Stimulated activated CD8-positive, alpha-beta memory T cell treated with anti-CD3 and anti-CD28 coated beads, Interleukin-12 subunit alpha, Interleukin-12 subunit beta, amount 100 ng/mL, for 1 hour (primary cell): ENCODE results near the gene NOX5.
"Not testable (repeated sequence)": the region's sequence is repeated elsewhere in the genome, so short reads cannot be mapped to it uniquely, and the experiment has no call there.

Experiments
- DNase-seq: peaks from one replicate; pipeline ENCODE4 v3.0.0-alpha.2; 2020; ENCODE audit warnings: low read depth

NOX5 gene, protein sequence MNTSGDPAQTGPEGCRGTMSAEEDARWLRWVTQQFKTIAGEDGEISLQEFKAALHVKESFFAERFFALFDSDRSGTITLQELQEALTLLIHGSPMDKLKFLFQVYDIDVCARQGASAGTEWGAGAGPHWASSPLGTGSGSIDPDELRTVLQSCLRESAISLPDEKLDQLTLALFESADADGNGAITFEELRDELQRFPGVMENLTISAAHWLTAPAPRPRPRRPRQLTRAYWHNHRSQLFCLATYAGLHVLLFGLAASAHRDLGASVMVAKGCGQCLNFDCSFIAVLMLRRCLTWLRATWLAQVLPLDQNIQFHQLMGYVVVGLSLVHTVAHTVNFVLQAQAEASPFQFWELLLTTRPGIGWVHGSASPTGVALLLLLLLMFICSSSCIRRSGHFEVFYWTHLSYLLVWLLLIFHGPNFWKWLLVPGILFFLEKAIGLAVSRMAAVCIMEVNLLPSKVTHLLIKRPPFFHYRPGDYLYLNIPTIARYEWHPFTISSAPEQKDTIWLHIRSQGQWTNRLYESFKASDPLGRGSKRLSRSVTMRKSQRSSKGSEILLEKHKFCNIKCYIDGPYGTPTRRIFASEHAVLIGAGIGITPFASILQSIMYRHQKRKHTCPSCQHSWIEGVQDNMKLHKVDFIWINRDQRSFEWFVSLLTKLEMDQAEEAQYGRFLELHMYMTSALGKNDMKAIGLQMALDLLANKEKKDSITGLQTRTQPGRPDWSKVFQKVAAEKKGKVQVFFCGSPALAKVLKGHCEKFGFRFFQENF

DNA sequence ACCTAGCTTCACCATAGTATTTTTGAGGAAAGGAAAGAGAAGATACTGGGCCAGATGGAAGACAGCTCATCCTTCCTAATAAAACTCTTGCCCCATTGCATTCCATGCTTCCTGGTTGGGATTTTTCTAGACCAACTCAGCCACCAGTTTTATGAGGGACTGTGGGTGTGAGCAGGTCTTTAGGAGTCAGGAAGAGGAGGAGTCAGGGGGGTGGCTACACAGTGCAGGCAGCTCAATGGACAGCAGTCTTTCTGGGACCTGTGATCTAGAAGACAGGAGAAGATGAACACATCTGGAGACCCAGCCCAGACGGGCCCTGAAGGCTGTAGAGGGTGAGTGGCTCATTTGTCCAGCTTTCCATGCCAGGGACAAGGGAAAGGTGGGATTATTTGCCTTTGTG, at the start of gene NOX5:
Gene NOX5, plus strand, starts transcription at position 242 of the 400 bp plus-strand sequence. Its CDS starts 41 bp downstream, at position 283.
- no peak for DNase-seq

DNA sequence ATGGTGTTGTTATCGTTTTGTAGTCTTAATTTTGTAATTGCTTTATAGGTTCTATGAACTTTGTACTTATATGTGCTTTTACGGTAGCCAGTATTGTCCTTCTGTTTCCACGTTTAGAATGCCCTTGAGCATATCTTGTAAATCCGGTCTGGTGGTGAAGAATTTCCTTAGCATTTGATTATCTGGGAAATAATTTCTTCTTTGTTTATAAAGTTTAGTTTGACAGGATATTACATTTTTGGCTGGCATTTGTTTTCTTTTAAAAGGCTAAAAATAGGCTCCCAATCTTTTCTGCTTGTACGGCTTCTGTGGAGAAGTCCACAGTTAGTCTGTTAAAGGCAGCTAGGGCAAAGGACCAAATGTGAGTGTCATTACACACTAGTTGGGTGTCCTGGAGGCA, 47.5 kb upstream of the NOX5 start:
- DNase-seq = no peak

DNA sequence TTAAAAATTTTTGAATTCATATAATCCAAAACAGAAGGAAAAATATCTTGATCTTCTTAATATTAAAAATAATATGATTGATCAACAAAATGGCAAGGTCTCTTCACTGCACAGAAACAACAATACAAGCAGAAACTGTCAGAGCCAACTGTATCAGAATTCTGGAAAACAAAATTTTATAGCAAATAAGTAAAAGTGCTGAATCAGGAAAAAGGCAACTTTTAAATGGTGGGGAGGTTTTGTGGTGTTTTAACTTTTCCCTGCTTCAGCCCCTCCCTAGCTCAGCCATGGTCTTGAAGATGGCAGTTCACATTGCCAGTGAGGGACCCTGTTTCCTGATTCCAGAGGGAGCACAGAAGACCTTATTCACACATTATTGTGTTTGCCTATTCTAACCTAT, 46.5 kb upstream of the NOX5 start:
- no peak for DNase-seq

DNA sequence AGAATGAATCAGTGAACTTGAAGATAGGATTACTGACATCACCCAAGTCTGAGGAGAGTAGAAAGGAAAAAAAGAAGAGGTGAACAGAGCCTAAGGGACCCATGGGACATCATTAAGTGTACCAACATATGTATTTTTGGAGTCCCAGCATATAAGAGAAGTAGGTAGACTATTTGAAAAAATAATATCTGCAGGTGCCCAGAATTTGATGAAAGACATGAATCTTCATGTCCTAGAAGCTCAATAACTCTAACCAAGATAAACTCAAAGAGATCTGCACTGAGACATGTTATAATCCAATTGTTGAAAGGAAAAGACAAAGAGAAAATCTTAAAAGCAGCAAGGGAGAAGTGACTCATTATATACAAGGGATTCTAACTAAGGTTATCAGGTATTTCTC, 45.2 kb upstream of the NOX5 start:
- no peak for DNase-seq

DNA sequence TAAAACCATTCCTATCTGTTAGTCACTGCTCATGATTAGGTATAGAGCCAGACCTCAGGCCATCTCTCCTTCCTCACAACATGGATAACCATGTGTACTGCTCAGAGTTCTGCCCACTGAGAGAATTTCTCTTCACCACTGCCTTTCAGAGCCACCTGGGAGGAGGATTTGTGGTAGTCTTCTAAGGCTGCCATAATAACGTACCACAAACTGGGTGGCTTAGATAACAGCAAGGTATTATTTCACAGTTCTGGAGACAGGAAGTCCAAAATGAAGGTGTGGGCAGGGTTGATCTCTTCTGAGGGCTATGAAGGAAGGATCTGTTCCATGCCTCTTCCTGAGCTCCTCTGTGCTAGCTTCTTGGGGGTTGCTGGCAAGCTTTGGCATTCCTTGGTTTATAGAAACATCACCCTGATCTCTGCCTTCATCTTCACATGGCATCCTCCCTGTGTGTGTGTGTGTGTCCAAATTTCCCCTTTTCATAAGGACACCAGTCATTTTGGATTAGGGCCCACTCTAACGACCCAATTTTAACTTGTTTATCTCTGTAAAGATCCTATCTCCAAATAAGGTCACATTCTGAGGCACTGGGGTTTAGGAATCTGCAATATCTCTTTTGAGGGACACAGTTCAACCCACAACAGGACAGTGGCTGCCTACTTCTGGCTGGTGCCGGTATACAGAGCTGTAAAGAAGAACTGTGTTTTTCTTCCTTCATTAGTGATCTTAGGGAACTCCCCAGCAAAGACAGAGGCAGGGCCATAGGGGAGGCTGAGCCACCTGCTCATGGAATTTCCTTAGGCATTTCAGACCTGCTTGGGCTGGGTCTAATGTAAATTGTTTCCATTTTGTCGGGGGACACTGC, 42.1 kb upstream of the NOX5 start:
- no peak for DNase-seq

DNA sequence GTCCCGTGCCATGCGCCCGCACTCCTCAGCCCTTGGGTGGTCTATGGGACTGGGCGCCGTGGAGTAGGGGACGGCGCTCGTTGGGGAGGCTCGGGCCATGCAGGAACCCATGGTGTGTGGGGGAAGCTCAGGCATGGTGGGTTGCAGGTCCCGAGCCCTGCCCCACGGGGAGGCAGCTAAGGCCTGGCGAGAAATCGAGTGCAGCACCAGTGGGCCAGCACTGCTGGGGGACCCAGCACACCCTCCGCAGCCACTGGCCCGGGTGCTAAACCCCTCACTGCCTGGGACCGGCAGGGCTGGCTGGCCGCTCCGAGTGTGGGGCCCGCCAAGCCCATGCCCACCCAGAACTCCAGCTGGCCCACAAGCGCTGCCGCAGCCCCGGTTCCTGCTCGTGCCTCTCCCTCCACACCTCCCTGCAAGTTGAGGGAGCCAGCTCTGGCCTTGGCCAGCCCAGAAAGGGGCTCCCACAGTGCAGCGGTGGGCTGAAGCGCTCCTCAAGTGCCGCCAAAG, 38.8 kb upstream of the NOX5 start:
- not testable (repeated sequence) for DNase-seq

DNA sequence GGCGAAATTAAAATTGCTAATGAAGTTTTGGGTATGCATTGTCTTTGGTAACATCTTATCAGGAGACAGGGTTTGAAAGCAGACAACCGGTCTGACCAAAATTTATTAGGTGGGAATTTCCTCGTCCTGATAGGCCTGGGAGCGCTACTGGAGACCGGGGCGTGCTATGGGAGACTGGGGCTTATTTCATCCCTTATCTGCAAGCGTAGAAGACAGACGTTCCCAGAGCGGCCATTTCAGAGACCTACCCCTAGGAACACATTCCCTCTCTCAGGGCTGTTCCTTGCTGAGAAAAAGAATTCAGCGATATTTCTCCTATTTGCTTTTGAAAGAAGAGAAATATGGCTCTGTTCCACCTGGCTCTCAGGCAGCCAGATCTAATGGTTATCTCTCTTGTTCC, 37.1 kb upstream of the NOX5 start:
- not testable (repeated sequence) for DNase-seq

DNA sequence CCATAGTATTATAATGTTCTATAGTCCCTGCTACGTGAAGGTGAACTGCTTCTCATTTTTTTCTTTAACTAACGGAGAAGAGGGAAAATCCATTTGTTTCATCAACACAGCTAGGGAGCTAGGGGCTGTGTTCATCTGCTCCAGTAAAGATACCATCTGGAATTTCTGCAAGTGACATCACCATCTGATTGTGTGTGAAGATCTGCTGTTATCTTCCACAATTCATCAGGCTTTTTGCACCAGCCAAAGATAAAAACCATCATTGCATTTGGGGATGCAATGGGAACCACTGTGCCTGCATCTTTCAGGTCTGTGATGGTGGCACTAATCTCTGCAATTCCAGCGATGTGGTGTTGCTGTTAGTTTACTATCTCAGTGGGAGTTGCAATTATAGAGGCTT, 35.5 kb upstream of the NOX5 start:
- DNase-seq = no peak

DNA sequence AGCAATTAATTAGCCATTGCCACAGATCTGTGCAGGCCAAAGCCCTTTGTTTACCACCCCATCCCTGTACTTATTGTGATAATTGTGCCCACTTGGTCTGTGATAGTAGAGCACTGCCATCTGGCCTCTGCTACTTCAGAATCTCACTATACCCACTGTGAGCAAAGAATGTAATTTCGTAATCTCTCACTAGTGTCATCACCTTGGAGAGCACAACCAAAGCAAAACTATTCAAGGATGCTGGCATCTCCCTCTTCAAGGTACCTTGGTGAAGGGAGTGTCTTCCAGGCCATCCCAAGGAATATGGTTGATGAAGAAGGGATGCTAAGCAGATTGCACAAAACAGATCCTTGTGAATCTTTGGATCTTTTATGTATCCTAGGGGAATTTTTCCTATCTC, 34.7 kb upstream of the NOX5 start:
- no peak for DNase-seq

DNA sequence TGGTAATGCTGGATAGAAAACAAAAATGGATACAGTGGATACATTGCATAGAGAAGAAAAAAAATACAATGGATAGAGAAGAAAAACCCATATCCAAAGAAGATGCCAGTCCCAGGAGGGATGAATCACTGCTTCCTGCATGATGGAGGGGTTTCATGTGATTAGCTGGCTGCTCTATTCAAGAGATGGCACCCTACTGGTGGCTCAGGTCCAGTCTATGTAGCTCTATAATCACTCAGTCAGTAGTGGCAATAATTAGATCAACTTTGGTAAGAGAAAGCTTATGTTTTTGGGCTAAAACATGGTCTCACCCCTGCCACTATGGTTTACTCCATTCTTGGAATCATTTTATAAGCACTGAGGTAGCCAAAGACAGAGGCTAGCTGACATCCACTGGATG, 33.7 kb upstream of the NOX5 start:
- DNase-seq = no peak

DNA sequence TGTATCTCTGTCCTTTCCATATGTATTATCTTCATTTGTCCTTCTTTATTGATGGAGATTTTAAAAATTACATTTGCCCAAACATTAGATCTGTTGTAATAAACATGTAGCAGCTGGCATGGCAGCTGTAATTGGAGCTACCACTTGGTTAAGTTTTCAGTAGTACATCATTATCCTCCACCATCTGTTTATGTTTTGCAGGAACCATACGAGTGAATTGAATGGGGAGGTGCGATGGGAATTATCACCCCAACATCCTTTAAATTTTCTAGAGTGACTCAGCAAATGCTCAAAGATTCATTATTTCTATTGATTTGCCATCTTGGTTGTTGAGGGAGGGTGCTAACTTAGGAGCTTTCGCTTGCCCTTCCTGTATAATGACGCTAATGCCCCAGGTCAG, 32.6 kb upstream of the NOX5 start:
- DNase-seq = no peak

DNA sequence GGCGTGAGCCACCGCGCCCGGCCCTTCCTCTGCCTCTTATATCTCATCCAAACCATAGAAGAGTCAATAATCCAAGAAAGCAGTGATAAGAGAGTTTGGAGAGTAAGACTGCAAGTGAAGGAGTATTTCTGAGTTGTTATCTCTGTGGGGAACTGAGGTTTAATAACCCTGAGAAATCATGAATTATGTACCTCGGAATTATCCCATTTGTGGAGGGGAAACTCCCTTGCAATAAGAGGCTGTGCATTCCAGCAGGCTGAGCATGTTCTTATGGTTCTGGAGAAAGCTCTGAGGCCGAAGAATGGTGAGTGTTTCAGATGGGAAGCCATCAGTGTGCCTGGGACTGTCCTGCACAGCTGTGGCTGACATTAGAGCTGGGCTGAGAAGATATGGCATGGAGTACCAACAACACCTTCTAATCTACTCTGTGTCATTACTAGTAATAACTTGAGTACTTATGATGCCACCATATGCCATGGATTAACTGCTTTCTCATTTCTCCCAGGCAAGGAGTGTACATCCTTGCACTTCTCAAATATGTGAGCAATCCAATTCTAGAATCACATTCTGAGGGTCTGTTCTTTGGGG, 31.4 kb upstream of the NOX5 start:
- DNase-seq = no peak

DNA sequence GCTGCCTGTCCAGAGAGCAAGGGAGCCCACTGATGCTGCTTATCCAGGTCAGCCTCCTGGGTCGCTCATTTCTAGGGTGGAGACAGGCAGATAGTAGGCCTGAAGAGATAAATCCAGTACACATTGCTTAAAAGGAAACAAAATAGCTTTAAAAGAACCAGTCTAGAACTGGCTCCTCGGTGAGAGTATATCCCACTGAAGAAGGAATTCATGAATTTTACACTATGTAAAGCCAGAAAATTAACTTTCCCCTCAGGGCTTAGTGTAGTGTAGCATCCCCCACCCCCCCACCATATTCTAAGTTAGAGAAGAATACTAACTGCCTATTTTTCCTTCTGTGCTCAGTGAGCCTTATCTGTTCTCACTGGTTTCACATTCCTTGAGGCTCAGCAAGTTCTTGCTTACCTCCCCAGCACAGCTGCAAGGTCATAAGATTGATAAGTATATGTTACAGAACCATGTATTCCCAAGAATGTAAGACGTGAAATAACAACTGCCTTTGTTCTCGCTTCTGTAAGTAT, 30.5 kb upstream of the NOX5 start:
- no peak for DNase-seq

DNA sequence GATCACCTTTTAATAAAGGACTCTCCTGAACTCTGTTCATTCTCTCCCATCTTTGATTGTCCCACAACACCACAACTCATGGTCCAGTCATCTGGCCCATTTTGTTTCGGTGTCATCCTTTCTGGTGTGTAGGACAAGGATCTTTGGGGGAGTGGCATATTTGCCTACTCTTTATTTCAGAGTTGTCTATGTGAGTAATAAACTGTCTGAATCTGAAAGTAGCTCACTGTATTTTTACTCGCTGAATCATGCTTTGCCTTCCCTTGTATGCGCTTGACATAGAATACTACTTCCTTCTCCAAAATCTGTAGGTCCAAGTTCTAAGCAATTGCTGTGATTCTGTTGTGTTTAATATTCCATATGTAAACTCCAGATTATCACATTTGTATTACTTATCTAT, 29.9 kb upstream of the NOX5 start:
- no peak for DNase-seq

DNA sequence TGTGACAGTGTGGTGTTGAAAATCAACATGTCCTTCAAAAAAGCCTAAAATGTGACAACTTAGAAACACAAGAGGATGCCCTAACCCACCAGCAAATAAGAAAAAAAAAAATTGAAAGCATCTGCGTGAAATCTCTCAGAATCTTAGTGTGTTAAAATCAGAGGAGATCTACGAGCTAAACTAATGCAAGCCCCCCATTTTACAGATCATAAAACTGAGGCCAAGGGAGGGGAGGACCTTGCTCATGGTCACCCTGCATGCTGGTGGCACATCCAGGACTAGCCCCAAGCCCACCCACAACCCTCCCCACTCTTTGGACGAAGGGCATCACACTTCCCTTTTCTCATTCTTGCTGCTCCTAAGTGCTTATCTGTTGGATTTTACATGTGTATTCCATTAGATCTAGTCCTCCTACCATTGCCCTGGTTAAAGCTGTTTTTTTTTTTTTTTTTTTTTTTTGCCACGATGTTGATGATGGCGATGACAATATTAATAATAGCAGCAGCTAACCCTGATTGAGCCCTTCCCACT, 29.1 kb upstream of the NOX5 start:
- no peak for DNase-seq

DNA sequence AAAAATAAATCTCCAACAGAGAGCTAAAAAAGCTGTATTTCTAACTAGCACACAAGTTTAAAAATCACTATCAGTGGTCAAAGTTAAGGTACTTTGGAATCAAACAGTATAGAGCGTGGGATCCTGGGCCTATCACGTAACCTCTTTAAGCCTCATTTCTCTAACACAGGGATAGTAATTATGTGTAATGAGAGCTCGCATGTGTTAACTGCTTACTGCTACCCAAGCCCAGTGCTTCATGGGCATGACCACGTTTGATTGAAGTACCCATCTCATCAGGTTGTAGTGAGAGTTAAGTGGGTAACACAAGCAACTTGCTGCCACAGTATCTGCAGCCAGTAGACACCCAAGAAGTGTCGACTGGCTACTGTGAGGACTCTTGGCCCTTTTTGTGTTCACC, 28.2 kb upstream of the NOX5 start:
- no peak for DNase-seq

DNA sequence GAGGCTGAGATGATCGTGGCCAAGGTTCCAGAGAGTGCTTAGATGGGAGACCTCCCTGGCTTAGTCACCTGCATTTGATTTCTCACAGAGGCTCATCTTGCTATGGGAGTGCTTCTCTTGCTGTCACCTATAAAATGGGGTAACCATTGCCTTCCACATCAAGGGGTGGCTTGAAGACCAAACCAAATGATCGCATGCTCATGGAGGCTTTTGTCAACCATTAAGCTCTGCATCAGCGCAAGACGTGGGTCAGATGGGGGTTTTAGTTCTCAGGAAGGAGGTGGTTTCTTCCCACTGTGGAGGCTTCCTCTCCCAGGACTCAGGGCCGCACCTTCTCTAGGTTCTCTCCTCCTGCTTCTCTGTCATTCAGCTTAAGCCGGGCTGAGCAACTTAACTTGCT, 27.4 kb upstream of the NOX5 start:
- DNase-seq = no peak

DNA sequence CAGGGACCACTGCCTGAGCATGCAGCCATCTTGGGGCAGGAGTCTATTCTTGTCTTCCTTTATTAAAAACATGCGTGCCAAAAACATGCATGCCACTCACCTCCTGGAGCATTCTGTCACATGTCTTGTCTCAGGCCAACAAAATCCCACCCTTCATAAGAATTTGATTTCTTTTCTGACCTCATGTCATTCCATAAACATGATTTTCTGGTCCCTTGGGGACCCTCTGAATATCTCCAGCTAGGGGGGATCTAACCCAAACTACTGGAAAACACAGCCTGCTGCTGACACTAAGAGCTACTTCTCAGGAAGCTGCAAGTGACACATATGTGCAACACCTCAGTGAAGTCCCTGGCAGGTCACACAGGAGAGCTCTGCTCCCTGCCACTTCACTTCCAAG, 26.8 kb upstream of the NOX5 start:
- DNase-seq = no peak

DNA sequence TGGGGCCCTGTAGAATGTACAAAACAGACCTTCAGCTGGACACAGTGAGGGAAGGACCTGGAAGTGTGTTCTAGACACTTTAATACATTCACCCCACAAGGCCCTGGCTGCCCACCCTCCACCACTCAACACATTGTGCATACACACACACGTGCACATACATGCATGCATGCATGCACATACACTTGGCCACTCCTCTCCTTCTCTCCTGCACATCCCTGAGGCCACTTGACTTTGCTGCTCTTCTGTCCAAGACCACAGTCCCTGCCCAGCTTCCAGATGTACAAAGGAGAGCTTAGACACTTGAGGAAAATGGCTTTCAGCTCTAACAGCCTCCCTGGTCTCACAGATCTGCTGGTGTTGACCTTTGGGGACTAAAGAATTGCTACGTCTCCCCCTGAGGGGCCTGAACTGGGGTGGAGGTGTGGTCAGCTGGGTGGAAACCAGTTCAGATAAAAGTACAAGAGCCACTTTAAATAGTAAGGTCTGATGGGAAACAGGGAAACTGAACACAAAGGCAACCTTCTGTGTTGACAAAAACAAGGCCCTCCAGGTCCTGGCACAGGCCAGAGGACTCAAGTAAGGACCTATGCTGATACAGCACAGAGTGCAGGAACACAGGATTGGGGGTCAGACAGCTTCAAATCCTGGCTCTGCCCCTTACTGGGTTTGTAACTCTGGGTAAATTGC, 24.8 kb upstream of the NOX5 start:
- no peak for DNase-seq

DNA sequence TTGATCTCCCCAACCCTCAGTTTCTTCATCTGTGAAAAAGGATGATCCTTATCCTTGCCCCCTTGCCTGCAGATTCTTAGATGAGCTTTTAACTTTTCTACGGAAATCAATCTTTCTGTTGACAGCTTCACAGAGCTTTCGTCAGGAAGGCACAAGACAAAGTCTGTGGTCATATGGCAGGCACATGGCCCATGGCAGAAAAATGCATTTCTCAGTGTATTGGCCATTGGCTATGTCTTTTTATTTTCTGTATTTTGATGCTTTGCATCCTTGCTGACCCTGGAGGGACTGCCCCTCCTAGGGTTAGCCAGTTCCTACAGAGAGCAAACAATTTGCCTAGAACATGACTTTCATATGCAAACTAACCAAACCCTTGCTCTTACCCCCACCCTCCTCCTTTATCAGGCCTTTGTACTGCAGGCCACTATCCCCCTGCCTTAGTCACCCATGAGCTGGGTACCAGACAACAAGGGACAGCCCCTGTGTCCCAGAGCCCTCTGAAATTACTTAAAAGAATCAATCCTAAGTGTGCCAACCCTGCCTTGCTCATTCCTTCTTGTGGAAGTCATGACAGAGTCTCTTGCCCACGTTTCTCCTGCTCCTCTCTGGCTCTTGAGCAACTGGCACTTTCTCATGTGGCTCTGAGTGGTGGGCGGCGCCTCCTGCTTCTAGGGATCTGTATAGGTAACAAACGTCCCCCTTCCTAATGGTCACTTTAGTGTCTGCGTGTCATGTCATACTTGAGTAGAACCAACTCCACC, 24.1 kb upstream of the NOX5 start:
- DNase-seq = no peak
